PC-3 (cell line): Measurements from ENCODE around the gene UBE2E3. TPM values are rescaled to one million over a fixed set of nuclear protein-coding genes. Genes with fewer than 3 reads are reported as not detected.

Source experiments
- ATAC-seq: fragments of 200-7000 bp; cut with Tn5 transposase; 2 replicates; pipeline ENCODE4 v1.9.1; 2020; ENCODE audit warnings: mild to moderate bottlenecking, moderate library complexity
- BruUV-seq: library from RNA; stranded (reverse); fragments of 400-500 nt; replicated peaks from 2 replicates; lab custom pipeline; 2021; lab: Mats Ljungman, UMichigan
- CTCF ChIA-PET: fragments of 300-600 bp; sonication (Branson Sonifier 250); formaldehyde crosslinking; loops from one replicate; lab custom pipeline; 2022; ENCODE audit warnings: antibody characterized with exemption; lab: Charles Lee
- POLR2A ChIA-PET: fragments of 300-600 bp; sonication (Branson Sonifier 250); formaldehyde crosslinking; loops from one replicate; lab custom pipeline; 2022; ENCODE audit warnings: antibody characterized with exemption; ENCODE audit not compliant: unreplicated experiment; lab: Charles Lee
- DNase-seq: peaks from one replicate; pipeline ENCODE4 v3.0.0-alpha.2; 2015
- H2AFZ ChIP-seq: fragments of 300-600 bp; sonication (generic); 2 replicates; pipeline ENCODE4 v1.6.0; 2016; ENCODE audit warnings: antibody characterized with exemption, low read length
- H3F3A ChIP-seq: fragments of 300-600 bp; sonication (generic); one replicate; pipeline ENCODE4 v1.6.0; 2017; ENCODE audit warnings: antibody characterized with exemption, low read length, control low read depth, mild to moderate bottlenecking; ENCODE audit not compliant: unreplicated experiment
- H3K27ac ChIP-seq: fragments of 300-600 bp; sonication (generic); 2 replicates; pipeline ENCODE4 v1.5.1; 2016; ENCODE audit warnings: mild to moderate bottlenecking, low read length
- H3K27me3 ChIP-seq: fragments of 300-600 bp; sonication (generic); 2 replicates; pipeline ENCODE4 v1.6.1; 2016; ENCODE audit warnings: low read length, mixed read lengths
- H3K36me3 ChIP-seq: fragments of 300-600 bp; sonication (generic); 2 replicates; pipeline ENCODE4 v1.6.1; 2016; ENCODE audit warnings: low read depth, mixed run types, low read length, mixed read lengths
- H3K4me1 ChIP-seq: fragments of 300-600 bp; sonication (generic); 2 replicates; pipeline ENCODE4 v1.5.1; 2016; ENCODE audit warnings: low read length; ENCODE audit not compliant: insufficient read depth
- H3K4me2 ChIP-seq: fragments of 300-600 bp; sonication (generic); 2 replicates; pipeline ENCODE4 v1.6.0; 2016; ENCODE audit warnings: low read length
- H3K4me3 ChIP-seq: fragments of 300-600 bp; sonication (generic); 2 replicates; pipeline ENCODE4 v1.5.1; 2016; ENCODE audit warnings: mild to moderate bottlenecking, low read length, mixed read lengths
- H3K79me2 ChIP-seq: fragments of 300-600 bp; sonication (generic); 2 replicates; pipeline ENCODE4 v1.6.1; 2017; ENCODE audit warnings: low read length, mixed read lengths
- H3K9ac ChIP-seq: fragments of 300-600 bp; sonication (generic); 2 replicates; pipeline ENCODE4 v1.6.0; 2016; ENCODE audit warnings: mild to moderate bottlenecking, low read length
- H3K9me2 ChIP-seq: fragments of 300-600 bp; sonication (generic); replicated peaks from 2 replicates; pipeline ENCODE4 v1.6.1; 2016; ENCODE audit warnings: mixed run types, low read length, mixed read lengths
- H3K9me3 ChIP-seq: fragments of 300-600 bp; sonication (generic); 2 replicates; pipeline ENCODE4 v1.6.1; 2016; ENCODE audit warnings: low read length, mixed read lengths
- H4K20me1 ChIP-seq: fragments of 300-600 bp; sonication (generic); 2 replicates; pipeline ENCODE4 v1.6.1; 2016; ENCODE audit warnings: low read length, mixed read lengths
- EZH2 ChIP-seq: fragments of 300-600 bp; sonication (generic); IDR thresholded peaks from one replicate; pipeline ENCODE4 v1.6.1; 2017; ENCODE audit warnings: antibody characterized with exemption, mild to moderate bottlenecking, low read length; ENCODE audit not compliant: unreplicated experiment
- EZH2phosphoT487 ChIP-seq: fragments of 300-600 bp; sonication (generic); IDR thresholded peaks from 2 replicates; pipeline ENCODE4 v1.6.1; 2018; ENCODE audit warnings: mild to moderate bottlenecking, antibody characterized with exemption, low read length, borderline replicate concordance
- intact Hi-C: fragments of 100-400 bp; cut with micrococcal nuclease; formaldehyde crosslinking; loops from 2 replicates; pipeline ENCODE4 v1.9.0; 2023
- total RNA-seq: library from RNA; depleted of rRNA; stranded (reverse); fragments of >200 nt; gene quantifications from 2 replicates; pipeline ENCODE4 v1.2.3, GENCODE V29; 2014
- TF ChIP-seq, protein P1 (sequence below): fragments of 300-600 bp; sonication (generic); conservative IDR thresholded peaks from 2 replicates; pipeline ENCODE4 v1.5.1; 2017; ENCODE audit warnings: antibody characterized with exemption, low read depth, mild to moderate bottlenecking, low read length

The UBE2E3 gene
- total RNA-seq, 1 experiment from 2014 or later: 95.6 TPM

DNA sequence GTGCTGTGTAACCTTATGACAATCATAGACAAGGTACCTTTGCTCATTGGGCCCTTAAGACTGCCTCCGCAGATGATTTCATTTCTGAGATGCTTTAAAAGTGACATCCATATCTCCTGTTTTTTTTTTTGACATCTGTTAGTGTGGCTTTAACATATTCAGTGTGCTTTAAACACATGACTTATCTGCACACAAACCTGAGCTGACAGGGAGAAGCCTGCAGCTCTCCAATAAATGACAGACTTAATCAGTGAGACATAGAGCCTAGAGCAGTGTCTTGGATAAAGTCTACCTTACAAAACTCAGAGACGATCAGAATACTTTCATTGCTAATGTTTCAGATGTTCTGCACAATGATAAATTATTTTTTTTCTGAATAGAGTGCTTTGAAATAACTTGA, 130.7 kb downstream of the UBE2E3 start:
- ATAC-seq (no peak), DNase-seq (no peak)
- ChIA-PET CTCF (no interaction called here), POLR2A (no interaction called here)
- Histone ChIP-seq H3K79me2 (no peaks in the 10 kb centered on the region), H3K4me3 (no peak overlapping the region), H2AFZ (no peak overlapping the region), H3K9ac (no peak overlapping the region), H3K4me2 (no peak overlapping the region), H3K36me3 (no peaks in the 10 kb centered on the region), H3K9me3 (no peaks in the 10 kb centered on the region), H3K27ac (no peak overlapping the region), H4K20me1 (no peaks in the 10 kb centered on the region), H3K4me1 (peaks cover 16% of the 10 kb centered on the region), H3K27me3 (no peaks in the 10 kb centered on the region), H3F3A (no peaks in the 10 kb centered on the region), H3K9me2 (no peaks in the 10 kb centered on the region)
- intact Hi-C loops: no loop called here
- TF ChIP-seq EZH2phosphoT487: no peak
- TF ChIP-seq EZH2: no peak
- TF ChIP-seq, protein P1, sequence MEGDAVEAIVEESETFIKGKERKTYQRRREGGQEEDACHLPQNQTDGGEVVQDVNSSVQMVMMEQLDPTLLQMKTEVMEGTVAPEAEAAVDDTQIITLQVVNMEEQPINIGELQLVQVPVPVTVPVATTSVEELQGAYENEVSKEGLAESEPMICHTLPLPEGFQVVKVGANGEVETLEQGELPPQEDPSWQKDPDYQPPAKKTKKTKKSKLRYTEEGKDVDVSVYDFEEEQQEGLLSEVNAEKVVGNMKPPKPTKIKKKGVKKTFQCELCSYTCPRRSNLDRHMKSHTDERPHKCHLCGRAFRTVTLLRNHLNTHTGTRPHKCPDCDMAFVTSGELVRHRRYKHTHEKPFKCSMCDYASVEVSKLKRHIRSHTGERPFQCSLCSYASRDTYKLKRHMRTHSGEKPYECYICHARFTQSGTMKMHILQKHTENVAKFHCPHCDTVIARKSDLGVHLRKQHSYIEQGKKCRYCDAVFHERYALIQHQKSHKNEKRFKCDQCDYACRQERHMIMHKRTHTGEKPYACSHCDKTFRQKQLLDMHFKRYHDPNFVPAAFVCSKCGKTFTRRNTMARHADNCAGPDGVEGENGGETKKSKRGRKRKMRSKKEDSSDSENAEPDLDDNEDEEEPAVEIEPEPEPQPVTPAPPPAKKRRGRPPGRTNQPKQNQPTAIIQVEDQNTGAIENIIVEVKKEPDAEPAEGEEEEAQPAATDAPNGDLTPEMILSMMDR: no peak
- no TSS peak for BruUV-seq

DNA sequence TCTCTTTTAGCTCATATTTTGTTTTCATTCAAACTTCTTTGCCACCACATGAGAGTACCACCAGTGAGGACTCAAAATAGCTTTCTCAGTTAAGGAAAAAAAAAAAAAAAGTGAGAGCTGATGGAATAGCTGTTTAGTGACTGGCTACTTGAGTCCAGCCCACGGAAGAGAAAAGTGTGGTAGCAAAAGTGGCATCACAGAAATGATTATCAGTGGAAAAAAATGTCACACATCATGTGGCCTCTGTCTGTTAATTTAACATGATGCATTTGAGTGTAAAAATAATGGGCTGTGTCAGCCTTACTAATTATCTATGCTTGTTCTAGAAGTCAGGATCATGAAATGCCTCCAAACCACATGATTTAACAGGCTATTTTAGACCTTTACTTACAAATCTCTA, 132.5 kb downstream of the UBE2E3 start:
- ChIA-PET CTCF (no interaction called here), POLR2A (no interaction called here)
- no peaks in the 10 kb centered on the region for H3K4me1 ChIP-seq
- no peaks in the 10 kb centered on the region for H4K20me1 ChIP-seq
- H3K4me3 ChIP-seq: no peak overlapping the region
- H3K9me2 ChIP-seq: no peaks in the 10 kb centered on the region
- H3K27me3 ChIP-seq: no peaks in the 10 kb centered on the region
- DNase-seq: no peak
- no peaks in the 10 kb centered on the region for H3K9me3 ChIP-seq
- no peaks in the 10 kb centered on the region for H3K36me3 ChIP-seq
- intact Hi-C loops: no loop called here
- H3K27ac ChIP-seq: no peak overlapping the region
- H3F3A ChIP-seq: no peaks in the 10 kb centered on the region
- no peak overlapping the region for H3K9ac ChIP-seq
- no peak for ATAC-seq
- H3K4me2 ChIP-seq: no peak overlapping the region
- no TSS peak for BruUV-seq
- TF ChIP-seq, protein P1: no peak
- no peak for TF ChIP-seq EZH2phosphoT487
- TF ChIP-seq EZH2: no peak
- no peaks in the 10 kb centered on the region for H3K79me2 ChIP-seq
- H2AFZ ChIP-seq: no peak overlapping the region
